HG02759 (cell line): ENCODE measurements around the gene ST6GALNAC2.
"Not testable (repeated sequence)": the region's sequence is repeated elsewhere in the genome, so short reads cannot be mapped to it uniquely, and the experiment has no call there.

Source experiments
- ATAC-seq: cut with Tn5 transposase; IDR thresholded peaks from one replicate; pipeline ENCODE4 v1.9.1; 2021; ENCODE audit warnings: mild to moderate bottlenecking, moderate library complexity; ENCODE audit not compliant: unreplicated experiment

ST6GALNAC2 gene

DNA sequence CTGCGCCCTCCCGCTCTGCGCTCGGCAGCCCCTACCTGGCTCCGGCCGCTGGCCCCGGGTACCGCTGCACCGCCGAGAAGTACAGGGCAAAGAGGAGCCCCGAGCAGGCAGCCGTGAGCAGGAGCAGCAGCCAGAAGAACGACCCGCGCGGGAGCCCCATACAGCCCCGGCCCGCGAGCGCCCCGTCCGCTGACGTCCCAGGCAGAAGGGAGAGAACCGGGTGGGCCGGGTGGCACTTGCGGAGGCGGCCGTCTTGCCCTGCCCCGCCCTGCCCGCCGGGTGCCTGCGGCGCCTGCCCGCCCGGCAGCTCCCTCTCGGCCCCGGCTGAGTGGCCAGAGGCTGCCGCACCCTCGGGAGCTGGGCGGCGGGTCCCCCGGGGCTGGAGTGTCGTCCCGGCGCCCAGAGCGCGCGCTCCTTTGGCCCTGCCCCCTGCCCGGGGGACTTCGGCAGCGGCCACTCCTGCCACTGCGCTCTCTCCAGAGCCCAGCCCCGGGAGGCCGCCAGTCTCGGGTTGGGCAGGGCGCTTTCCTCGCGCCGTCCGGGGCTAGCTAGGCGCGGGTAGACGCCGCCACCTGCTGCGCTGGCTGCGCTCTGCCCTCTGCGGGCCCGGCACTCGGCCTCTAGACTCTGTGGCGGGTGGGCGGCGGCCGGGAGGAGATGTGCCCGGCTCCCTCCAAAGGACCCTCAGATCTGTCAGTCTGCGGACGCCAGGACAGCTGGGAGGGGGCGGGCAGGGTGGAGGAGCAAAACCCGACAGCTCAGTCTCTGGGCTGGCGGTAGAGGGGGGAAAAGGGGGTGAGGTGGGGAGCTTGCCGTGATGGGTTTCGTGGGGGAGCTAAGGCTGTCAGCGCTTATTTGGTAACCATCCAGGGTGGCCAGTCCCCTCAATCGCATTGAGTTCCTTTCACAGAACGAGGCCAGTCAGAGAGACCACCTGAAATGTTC lies at the start of gene ST6GALNAC2:
Gene ST6GALNAC2, minus strand, starts transcription at position 212 of the 945 bp plus-strand sequence. Its CDS starts 52 bp downstream, at position 160.
- ATAC-seq, result no peak

GRCh38 chr17:76635039-76635438 lies 49.4 kb upstream of the ST6GALNAC2 start:
- ATAC-seq, result no peak

DNA sequence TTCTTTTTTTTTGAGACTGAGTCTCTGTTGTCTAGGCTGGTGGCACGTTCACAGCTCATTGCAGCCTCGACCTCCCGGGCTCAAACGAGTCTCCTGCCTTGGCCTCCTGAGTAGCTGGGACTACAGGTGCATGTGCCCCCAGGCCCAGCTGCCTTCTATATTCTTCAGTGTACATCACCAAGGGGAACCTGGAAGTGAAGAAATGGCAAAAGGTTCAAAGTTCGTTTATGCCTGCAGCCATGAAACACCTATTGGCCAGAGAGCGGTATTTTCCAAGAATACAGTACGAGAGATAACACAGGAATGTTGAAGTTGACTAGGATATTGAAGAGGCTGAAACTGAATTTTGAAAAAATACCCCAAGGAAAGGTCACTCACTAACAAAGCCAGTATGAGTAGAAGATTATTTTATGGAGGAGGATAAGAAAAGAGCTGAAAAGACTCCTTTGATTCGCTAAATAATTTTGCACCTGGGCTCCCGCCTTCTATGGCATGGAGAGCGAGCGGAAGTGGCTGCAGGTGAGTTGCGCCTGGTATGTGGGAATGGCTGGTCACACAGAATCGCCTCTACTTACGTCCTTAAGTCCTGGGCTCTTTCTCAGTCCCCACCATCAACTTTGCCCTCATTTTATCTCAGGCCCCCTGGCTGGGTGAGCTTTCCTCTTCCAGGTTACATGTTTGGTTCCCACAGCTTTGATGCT lies 48.1 kb upstream of the ST6GALNAC2 start:
- no peak for ATAC-seq

- ATAC-seq, result no peak
Measured at GRCh38 chr17:76631821-76632565, 46.3 kb upstream of the ST6GALNAC2 start.

DNA sequence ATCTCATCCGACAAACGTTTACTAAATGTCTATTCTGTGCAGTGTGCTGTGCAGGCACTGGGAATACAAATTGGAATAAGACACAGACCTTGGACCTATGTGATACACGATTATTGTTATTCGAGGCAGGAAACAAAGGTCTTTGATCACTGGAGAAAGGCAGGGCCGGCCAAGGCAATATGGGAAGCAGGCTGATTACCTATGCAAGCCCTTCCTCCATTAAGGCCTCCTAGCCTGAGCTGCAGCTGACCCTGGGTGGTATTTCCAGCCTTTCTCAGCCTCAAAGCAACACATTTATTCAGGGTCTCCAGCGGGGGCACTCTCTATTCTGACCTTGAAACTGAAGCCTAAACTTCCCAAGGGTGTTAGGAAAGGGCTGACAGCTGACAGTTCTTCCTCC lies 44.5 kb upstream of the ST6GALNAC2 start:
- no peak for ATAC-seq

DNA sequence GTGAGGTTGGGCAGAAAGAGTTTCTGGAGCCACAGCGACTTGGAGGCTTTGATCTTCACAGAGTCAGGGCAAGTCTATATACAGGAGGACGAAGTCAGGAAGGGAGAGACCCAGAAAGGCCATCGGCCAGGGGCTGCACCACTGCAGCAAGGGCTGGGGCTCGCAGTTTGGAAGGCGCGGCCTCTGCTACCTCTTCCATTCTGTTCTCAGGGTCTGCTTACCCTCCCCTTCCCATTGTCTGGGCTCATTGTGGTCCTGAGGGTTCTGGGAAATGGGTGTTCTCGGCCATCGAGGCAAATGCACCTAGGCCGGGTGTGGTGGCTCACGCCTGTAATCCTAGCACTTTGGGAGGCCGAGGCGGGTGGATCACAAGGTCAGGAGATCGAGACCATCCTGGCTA lies 41.9 kb upstream of the ST6GALNAC2 start:
- no peak for ATAC-seq

GRCh38 chr17:76626442-76626841 lies 40.8 kb upstream of the ST6GALNAC2 start:
- no peak for ATAC-seq

GRCh38 chr17:76625496-76625895 lies 39.8 kb upstream of the ST6GALNAC2 start:
- no peak for ATAC-seq

DNA sequence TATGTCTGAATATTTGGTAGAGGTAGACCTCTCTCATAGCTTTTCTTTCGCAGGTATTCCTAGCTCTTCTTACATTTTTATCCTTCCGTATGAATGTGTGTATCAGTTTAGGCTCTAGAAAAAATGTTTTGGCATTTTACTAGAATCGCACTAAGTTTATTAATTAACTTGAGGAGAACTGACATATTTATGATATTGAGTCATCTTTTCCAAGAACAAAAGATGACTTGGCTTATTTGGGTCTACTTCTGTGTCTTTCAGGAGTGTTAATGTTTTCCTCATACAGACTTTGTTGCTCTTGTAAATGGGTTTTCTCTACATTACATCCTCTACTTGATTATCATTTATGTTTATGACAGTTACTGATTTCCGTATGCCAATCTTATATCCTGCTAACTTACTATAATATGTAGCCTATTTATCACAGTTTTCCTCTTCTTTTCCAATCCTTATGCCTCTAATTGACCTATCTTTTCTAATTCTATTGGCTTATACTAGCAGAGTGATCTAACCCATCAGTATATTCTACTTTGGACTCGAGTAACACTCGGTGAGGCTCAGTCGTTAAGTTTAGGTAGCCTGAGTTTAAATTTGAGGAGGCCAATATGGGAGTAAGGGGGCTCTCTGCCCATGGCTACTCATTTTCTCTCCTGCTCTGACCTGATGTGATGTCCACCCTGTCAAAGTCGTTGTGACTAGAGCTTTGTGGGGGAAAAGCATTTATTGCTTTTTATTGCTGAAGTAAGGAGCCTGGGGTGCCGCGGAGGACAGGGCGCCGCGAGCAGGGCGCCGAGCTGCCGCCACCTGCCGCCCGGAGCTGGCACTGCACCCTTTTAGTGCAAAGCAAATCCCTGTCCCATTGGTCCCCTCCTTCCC lies 37.8 kb upstream of the ST6GALNAC2 start:
- no peak for ATAC-seq

DNA sequence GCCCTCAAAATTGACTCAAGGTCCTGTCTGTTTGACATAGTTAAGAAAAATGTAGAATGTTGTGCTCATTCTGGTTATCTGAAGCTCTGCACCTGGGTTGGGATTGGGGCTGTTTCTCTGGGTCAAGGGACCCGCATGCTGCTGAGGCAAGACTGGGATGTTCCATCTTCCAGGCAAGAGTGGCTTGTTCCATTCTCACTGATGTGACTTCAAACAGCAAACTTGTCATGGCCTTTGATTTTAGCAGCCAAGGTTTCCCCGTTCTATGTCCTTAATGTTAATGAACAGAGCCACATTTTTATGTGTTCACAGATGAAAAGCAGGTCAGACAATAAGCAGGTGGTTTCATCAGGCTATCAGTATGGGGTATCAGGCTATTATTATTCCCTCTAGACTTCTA lies 32.2 kb upstream of the ST6GALNAC2 start:
- no peak for ATAC-seq

DNA sequence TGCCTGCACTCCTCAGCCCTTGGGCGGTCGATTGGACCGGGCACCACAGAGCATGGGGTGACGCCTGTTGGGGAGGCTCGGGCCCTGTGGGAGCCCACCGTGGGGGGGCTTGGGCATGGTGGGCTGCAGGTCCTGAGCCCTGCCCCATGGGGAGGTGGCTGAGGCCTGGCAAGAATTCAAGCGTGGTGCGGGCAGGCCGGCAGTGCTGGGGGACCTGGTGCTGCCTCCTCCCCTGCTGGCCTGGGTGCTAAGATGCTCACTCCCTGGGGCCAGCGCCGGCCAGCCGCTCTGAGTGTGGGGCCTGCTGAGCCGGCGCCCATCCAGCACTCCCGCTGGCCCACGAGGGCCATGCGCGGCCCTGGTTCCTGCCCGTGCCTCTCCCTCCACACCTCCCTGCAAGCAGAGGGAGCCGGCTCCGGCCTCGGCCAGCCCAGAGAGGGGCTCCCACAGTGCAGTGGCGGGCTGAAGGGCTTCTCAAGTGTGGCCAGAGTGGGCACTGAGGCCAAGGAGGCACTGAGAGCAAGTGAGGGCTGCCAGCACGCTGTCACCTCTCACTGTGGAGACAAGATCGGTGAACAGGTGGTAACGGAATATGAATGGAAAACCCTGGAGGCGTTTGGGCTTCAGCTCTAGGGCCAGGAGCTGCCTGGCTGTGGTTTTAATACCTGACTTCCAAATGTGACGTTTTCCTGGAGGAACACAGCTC lies 29.4 kb upstream of the ST6GALNAC2 start:
- no peak for ATAC-seq

DNA sequence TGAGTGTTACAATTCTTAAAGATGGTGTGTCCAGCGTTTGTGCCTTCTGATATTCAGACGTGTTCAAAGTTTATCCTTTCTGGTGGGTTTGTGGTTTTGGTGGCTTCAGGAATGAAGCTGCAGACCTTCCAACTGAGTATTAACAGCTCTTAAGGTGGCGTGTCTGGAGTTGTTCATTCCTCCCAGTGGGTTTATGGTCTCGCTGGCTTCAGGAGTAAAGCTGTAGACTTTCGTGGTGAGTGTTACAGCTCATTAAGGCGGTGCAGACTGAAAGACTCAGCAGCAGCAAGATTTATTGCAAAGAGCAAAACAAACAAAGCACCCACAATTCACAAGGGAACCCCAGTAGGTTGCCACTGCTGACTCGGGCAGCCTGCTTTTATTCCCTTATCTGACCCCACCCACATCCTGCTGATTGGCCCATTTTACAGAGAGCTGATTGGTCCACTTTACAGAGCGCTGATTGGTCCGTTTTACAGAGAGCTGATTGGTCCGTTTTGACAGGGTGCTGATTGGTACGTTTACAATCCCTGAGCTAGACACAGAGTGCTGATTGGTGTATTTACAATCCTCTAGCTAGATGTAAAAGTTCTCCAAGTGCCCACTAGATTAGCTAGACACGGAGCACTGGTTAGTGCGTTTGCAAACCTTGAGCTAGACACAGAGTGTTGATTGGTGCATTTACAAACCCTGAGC lies 28.6 kb upstream of the ST6GALNAC2 start:
- ATAC-seq, result not testable (repeated sequence)

DNA sequence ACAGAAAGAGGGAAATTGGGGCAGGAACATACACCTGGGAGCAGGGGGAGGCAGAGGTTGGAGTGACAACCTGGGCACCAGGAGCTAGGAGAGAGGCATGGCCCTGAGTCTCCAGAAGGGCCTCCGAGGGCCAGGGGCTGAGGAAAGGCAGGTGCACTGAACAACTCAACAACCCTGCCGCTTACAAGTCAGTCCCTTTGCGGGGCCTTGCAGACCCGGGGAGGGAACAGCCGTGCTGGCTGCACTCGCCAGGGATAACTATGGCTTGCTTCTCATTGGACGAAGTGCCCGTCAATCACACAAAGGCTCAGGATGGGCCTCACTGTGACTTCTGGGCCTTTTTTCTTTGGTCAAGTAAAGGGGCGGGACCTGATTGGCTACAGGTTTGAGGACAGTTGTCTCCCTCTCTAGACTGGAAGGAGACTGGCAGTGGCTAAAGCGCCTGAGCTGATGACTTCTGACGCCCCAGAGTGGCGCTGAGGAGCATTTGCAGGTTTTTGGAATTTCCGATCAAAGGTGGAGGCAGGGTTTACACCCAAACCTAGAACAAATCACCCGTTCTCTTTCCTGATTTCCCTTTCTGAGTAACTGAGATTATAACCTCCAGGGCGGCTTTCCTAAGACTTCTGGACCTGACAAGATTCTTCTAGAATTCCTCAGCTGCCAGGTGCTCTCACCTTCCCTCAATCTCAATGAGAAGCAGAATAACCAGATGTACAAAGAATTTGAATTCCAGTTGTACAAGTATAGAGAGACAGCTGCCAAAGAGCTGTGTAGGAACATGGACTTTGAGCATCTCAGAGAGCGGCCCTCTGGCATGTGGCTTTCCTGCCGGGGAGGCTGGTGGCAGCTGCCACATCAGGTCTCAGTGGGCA lies 27.6 kb upstream of the ST6GALNAC2 start:
- no peak for ATAC-seq

DNA sequence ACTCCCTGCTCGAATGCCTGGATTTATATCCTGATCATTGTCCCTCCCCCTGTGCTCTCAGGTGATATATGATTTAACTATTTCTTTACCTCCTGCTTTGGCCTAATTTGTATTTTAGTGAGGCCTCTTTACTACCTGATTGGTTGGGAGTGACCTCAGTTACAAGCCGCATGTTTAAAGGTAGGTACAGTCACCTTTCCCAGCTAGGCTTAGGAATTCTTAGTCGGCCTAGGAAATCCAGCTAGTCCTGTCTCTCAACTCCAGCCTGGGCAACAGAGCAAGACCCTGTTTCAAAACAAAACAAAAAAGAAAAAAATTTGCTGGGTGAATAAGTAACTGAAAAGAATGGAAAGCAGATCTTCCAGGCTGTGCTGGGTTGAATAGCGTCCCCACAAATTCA lies 26.8 kb upstream of the ST6GALNAC2 start:
- ATAC-seq, result no peak

- no peak for ATAC-seq
Measured at GRCh38 chr17:76611758-76612157, 26.1 kb upstream of the ST6GALNAC2 start.

DNA sequence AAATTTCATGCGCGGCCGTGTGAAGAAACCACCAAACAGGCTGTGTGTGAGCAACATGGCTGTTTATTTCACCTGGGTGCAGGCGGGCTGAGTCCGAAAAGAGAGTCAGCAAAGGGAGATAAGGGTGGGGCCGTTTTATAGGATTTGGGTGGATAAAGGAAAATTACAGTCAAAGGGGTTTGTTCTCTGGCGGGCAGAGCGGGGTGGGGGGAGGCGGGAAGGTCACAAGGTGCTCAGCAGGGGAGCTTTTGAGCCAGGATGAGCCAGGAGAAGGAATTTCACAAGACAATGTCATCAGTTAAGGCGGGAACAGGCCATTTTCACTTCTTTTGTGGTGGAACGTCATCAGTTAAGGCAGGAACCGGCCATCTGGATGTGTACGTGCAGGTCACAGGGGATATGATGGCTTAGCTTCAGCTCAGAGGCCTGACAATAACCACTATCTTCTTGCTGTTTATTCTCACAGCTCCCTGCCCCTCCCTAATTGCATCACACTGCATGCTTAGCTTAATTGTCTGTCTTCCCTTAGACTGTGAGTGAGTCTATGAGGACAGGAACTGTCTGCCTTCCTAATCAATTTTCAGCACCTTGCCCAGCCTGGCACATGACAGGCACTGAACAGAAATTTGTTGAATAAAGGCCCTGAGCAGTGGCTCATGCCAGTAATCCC lies 25.6 kb upstream of the ST6GALNAC2 start:
- ATAC-seq, result not testable (repeated sequence)

GRCh38 chr17:76606685-76607084 lies 21.0 kb upstream of the ST6GALNAC2 start:
- not testable (repeated sequence) for ATAC-seq

GRCh38 chr17:76601065-76601464 lies 15.4 kb upstream of the ST6GALNAC2 start:
- ATAC-seq, result no peak
